NCI-H187 (cell line): ENCODE measurements around the gene SLC2A8.

Experiments used
- DNase-seq, 2 experiments: peaks; one replicate each; lab custom pipeline; 2025; lab: John Stamatoyannopoulos, UW

SLC2A8 gene

GRCh38 chr9:127396808-127397645 is at the start of gene SLC2A8:
SLC2A8 (plus strand) TSS chr9:127397169; CDS start chr9:127397231, 62 bp downstream.
- DNase-seq = peak; percentile 93 to 98

GRCh38 chr9:127347831-127348776 is 48.9 kb upstream of the SLC2A8 start:
- no peak for DNase-seq

GRCh38 chr9:127349483-127350113 is 47.4 kb upstream of the SLC2A8 start:
- DNase-seq = no peak

- no peak for DNase-seq
Observed at GRCh38 chr9:127351182-127352166, 45.5 kb upstream of the SLC2A8 start.

- DNase-seq = no peak
Observed at GRCh38 chr9:127353882-127354281, 43.1 kb upstream of the SLC2A8 start.

GRCh38 chr9:127356906-127357305 is 40.1 kb upstream of the SLC2A8 start:
- no peak for DNase-seq

GRCh38 chr9:127358023-127358535 is 38.9 kb upstream of the SLC2A8 start:
- DNase-seq = no peak

- DNase-seq = no peak
Observed at GRCh38 chr9:127358770-127359169, 38.2 kb upstream of the SLC2A8 start.

- no peak for DNase-seq
Observed at GRCh38 chr9:127360250-127360649, 36.7 kb upstream of the SLC2A8 start.

GRCh38 chr9:127360829-127361228 is 36.1 kb upstream of the SLC2A8 start:
- no peak for DNase-seq

GRCh38 chr9:127361561-127361960 is 35.4 kb upstream of the SLC2A8 start:
- no peak for DNase-seq

- DNase-seq = no peak
Observed at GRCh38 chr9:127362829-127363228, 34.1 kb upstream of the SLC2A8 start.

- DNase-seq = no peak
Observed at GRCh38 chr9:127365461-127365860, 31.5 kb upstream of the SLC2A8 start.

- no peak for DNase-seq
Observed at GRCh38 chr9:127366594-127366993, 30.4 kb upstream of the SLC2A8 start.

- DNase-seq = no peak
Observed at GRCh38 chr9:127368852-127369402, 28.0 kb upstream of the SLC2A8 start.

- DNase-seq = no peak
Observed at GRCh38 chr9:127369428-127369827, 27.5 kb upstream of the SLC2A8 start.

GRCh38 chr9:127370147-127370579 is 26.8 kb upstream of the SLC2A8 start:
- no peak for DNase-seq

- DNase-seq = no peak
Observed at GRCh38 chr9:127370672-127371648, 26.0 kb upstream of the SLC2A8 start.

- no peak for DNase-seq
Observed at GRCh38 chr9:127380479-127380878, 16.5 kb upstream of the SLC2A8 start.
